HepG2 (cell line): ENCODE measurements around the gene HDAC4. TPM values are rescaled to one million over a fixed set of nuclear protein-coding genes. Genes with fewer than 3 reads are reported as not detected.

Experiments
- ATAC-seq: fragments of 200-7000 bp; cut with Tn5 transposase; 3 replicates; pipeline ENCODE4 v1.9.1; 2020; ENCODE audit warnings: mild to moderate bottlenecking, moderate library complexity
- BruUV-seq: library from RNA; stranded (reverse); fragments of 400-500 nt; replicated peaks from 2 replicates; lab custom pipeline; 2021; lab: Mats Ljungman, UMichigan
- CTCF ChIA-PET: fragments of 300-600 bp; formaldehyde crosslinking; extraction: SDS; loops from one replicate; lab custom pipeline; 2021; ENCODE audit warnings: low total read pairs, inconsistent platforms, low intra/inter-chr PET ratio; lab: Yijun Ruan, JAX
- POLR2A ChIA-PET: fragments of 350-600 bp; sonication (Branson Sonifier 250); formaldehyde crosslinking; loops from one replicate; lab custom pipeline; 2020; ENCODE audit warnings: antibody characterized with exemption, inconsistent platforms; lab: Yijun Ruan, JAX
- DNase-seq: peaks from one replicate; pipeline ENCODE4 v3.0.0-alpha.2; 2015; ENCODE audit warnings: low spot score
- FAIRE-seq: peaks from 3 replicates; lab custom pipeline; 2011; peaks lifted over from hg19 to GRCh38; lab: Jason Lieb, UNC
- H2AFZ ChIP-seq: one replicate; pipeline ENCODE4 v1.6.1; 2011; ENCODE audit warnings: low read length, inconsistent platforms
- H3K27ac ChIP-seq: fragments of 300-600 bp; 3 replicates; pipeline ENCODE4 v1.8.0; 2011; ENCODE audit warnings: mixed run types, mild to moderate bottlenecking, mixed read lengths, low read length, inconsistent platforms; ENCODE audit not compliant: insufficient read depth; ENCODE audit errors: extremely low read length
- H3K27me3 ChIP-seq, 2 experiments: fragments of 200-600 bp in 1 of 2; 2 replicates in 1 of 2; 3 replicates in 1 of 2; pipeline versions ENCODE4 v1.6.0 to v1.8.0; 2011; ENCODE audit warnings: low read length in 2 of 2, mild to moderate bottlenecking in 2 of 2, moderate library complexity in 2 of 2, inconsistent platforms in 1 of 2; ENCODE audit not compliant: insufficient read depth in 2 of 2, control insufficient read depth in 1 of 2
- H3K36me3 ChIP-seq, 2 experiments: fragments of 200-600 bp in 1 of 2; replicated peaks in 1 of 2; 2 replicates in 1 of 2; 3 replicates in 1 of 2; pipeline versions ENCODE4 v1.5.1 to v1.8.0; 2011; ENCODE audit warnings: low read length in 2 of 2, inconsistent platforms in 1 of 2; ENCODE audit not compliant: insufficient read depth in 2 of 2, control insufficient read depth in 1 of 2
- H3K4me1 ChIP-seq: 2 replicates; pipeline ENCODE4 v1.5.1; 2012; ENCODE audit warnings: low read length, inconsistent platforms; ENCODE audit not compliant: insufficient read depth
- H3K4me2 ChIP-seq: 2 replicates; pipeline ENCODE4 v1.6.0; 2011; ENCODE audit warnings: low read depth, low read length, inconsistent platforms
- H3K4me3 ChIP-seq, 3 experiments: fragments of 200-600 bp in 1 of 3; sonication (generic), shearing (Covaris generic) in 1 of 3; replicated peaks in 1 of 3; 2 replicates each; pipeline ENCODE4 v1.5.1; 2011 to 2016; ENCODE audit warnings: low read length in 3 of 3, inconsistent platforms in 2 of 3, low read depth in 2 of 3, mild to moderate bottlenecking in 2 of 3, control low read depth in 1 of 3, mixed read lengths in 1 of 3; ENCODE audit not compliant: insufficient read depth in 1 of 3
- H3K79me2 ChIP-seq: one replicate; pipeline ENCODE4 v1.6.1; 2011; ENCODE audit warnings: low read length, inconsistent platforms; ENCODE audit not compliant: insufficient read depth
- H3K9ac ChIP-seq: 2 replicates; pipeline ENCODE4 v1.6.0; 2011; ENCODE audit warnings: mild to moderate bottlenecking, low read depth, low read length, inconsistent platforms; ENCODE audit not compliant: insufficient read depth
- H3K9me3 ChIP-seq: 2 replicates; pipeline ENCODE4 v1.5.1; 2012; ENCODE audit warnings: mild to moderate bottlenecking, low read length
- H4K20me1 ChIP-seq: 2 replicates; pipeline ENCODE4 v1.6.0; 2011; ENCODE audit warnings: inconsistent platforms, mild to moderate bottlenecking, low read length, moderate library complexity; ENCODE audit not compliant: insufficient read depth
- ADNP ChIP-seq: sonication (generic); formaldehyde crosslinking; IDR thresholded peaks from 2 replicates; pipeline ENCODE4 v1.4.0; 2020; ENCODE audit warnings: missing genetic modification reagents
- FOSL2 ChIP-seq: sonication (generic); formaldehyde crosslinking; IDR thresholded peaks from 2 replicates; pipeline ENCODE4 v1.4.0; 2020; ENCODE audit warnings: missing genetic modification reagents
- FOXC1 ChIP-seq: sonication (generic); formaldehyde crosslinking; IDR thresholded peaks from 2 replicates; pipeline ENCODE4 v1.8.0; 2022; ENCODE audit warnings: mild to moderate bottlenecking, missing genetic modification reagents, borderline replicate concordance
- FOXP1 ChIP-seq, 2 experiments: fragments of 450-650 bp in 1 of 2; IDR thresholded peaks; 2 replicates each; pipeline ENCODE4 v1.6.1; 2017 to 2018; ENCODE audit warnings: antibody characterized with exemption in 1 of 2
- GPBP1L1 ChIP-seq: sonication (generic); formaldehyde crosslinking; IDR thresholded peaks from 2 replicates; pipeline ENCODE4 v1.5.0; 2020; ENCODE audit warnings: mild to moderate bottlenecking, missing genetic modification reagents
- ISL2 ChIP-seq: sonication (generic); formaldehyde crosslinking; IDR thresholded peaks from 2 replicates; pipeline ENCODE4 v1.5.0; 2020; ENCODE audit warnings: missing genetic modification reagents
- KLF13 ChIP-seq: sonication (generic); formaldehyde crosslinking; IDR thresholded peaks from 2 replicates; pipeline ENCODE4 v1.4.0; 2020; ENCODE audit warnings: mild to moderate bottlenecking, missing genetic modification reagents
- KMT2B ChIP-seq: IDR thresholded peaks from 2 replicates; pipeline ENCODE4 v1.6.1; 2016; ENCODE audit warnings: missing genetic modification reagents, missing compliant biosample characterization
- SMARCE1 ChIP-seq: fragments of 450-650 bp; IDR thresholded peaks from 2 replicates; pipeline ENCODE4 v1.6.1; 2017; ENCODE audit warnings: borderline replicate concordance
- SP140L ChIP-seq: sonication (generic); formaldehyde crosslinking; IDR thresholded peaks from 2 replicates; pipeline ENCODE4 v1.4.0; 2020; ENCODE audit warnings: missing genetic modification reagents, borderline replicate concordance
- ZBTB21 ChIP-seq: sonication (generic); formaldehyde crosslinking; IDR thresholded peaks from 2 replicates; pipeline ENCODE4 v1.4.0; 2020; ENCODE audit warnings: missing genetic modification reagents
- ZKSCAN1 ChIP-seq: fragments of 150-350 bp; IDR thresholded peaks from 2 replicates; pipeline ENCODE4 v1.6.1; 2014; ENCODE audit warnings: low read length
- ZKSCAN5 ChIP-seq: sonication (generic); formaldehyde crosslinking; IDR thresholded peaks from 2 replicates; pipeline ENCODE4 v1.5.1; 2020; ENCODE audit warnings: mild to moderate bottlenecking, missing genetic modification reagents
- ZNF121 ChIP-seq: sonication (generic); formaldehyde crosslinking; IDR thresholded peaks from 2 replicates; pipeline ENCODE4 v1.5.0; 2020; ENCODE audit warnings: mild to moderate bottlenecking, missing genetic modification reagents
- ZNF607 ChIP-seq: sonication (generic); formaldehyde crosslinking; IDR thresholded peaks from 2 replicates; pipeline ENCODE4 v1.5.1; 2020; ENCODE audit warnings: missing genetic modification reagents, mild to moderate bottlenecking, borderline replicate concordance
- ZNF678 ChIP-seq: sonication (generic); formaldehyde crosslinking; IDR thresholded peaks from 2 replicates; pipeline ENCODE4 v1.4.0; 2020; ENCODE audit warnings: mild to moderate bottlenecking, missing genetic modification reagents
- ZNF691 ChIP-seq: sonication (generic); formaldehyde crosslinking; IDR thresholded peaks from 2 replicates; pipeline ENCODE4 v1.4.0; 2020; ENCODE audit warnings: missing genetic modification reagents, low read depth, mild to moderate bottlenecking, borderline replicate concordance
- WGBS: methylation state at CpG from one replicate; pipeline ENCODE4 v1.1.6; 2017; ENCODE audit warnings: low lambda C conversion rate; 5-methylcytosine and 5-hydroxymethylcytosine counted together
- in situ Hi-C: cut with HindIII; loops from 2 replicates; pipeline ENCODE4 v1.10.0; 2017; ENCODE audit warnings: low pct_unique_long_range_greater_than_20kb; ENCODE audit not compliant: extremely low pct_ligation_motif_present
- intact Hi-C: fragments of 100-400 bp; cut with micrococcal nuclease; formaldehyde crosslinking; loops from one replicate; pipeline ENCODE4 v1.10.0; 2022; ENCODE audit not compliant: unreplicated experiment
- polyA plus RNA-seq, 8 experiments: library from polyadenylated mRNA; depleted of rRNA in 3 of 8; stranded (reverse) in 7 of 8; unstranded in 1 of 8; fragments of >200 nt; fragmentation: Illumina TruSeq in 4 of 8; extraction: Trizol in 4 of 8; gene quantifications; 2 replicates each; pipeline versions ENCODE4 v1.2.1 to v1.2.3, GENCODE V29; 2011 to 2016; ENCODE audit warnings: low read depth in 4 of 8, missing spikeins in 1 of 8, mixed read lengths in 1 of 8; ENCODE audit not compliant: insufficient read depth in 1 of 8
- total RNA-seq, 5 experiments: library from RNA; depleted of rRNA; stranded (reverse); fragments of >200 nt; fragmentation: Illumina TruSeq; extraction: Trizol; gene quantifications; 2 replicates each; pipeline ENCODE4 v1.2.3, GENCODE V29; 2016; ENCODE audit warnings: low read depth in 1 of 5
- TF ChIP-seq, protein P1 (sequence below): sonication (generic); formaldehyde crosslinking; IDR thresholded peaks from 2 replicates; pipeline ENCODE4 v1.5.0; 2020; ENCODE audit warnings: missing genetic modification reagents
- TF ChIP-seq, protein P2 (sequence below): IDR thresholded peaks from 2 replicates; pipeline ENCODE4 v1.6.1; 2016; ENCODE audit warnings: low read depth, control low read depth

Gene HDAC4
- total and polyA plus RNA-seq, 2 of the 13 experiments (the other 11 are each of a cell fraction or from before 2014, with no cell fraction given), result 10.1 to 11.5 TPM

GRCh38 chr2:239200646-239201530 is 199.9 kb downstream of the HDAC4 start:
- ATAC-seq, result no peak
- Histone ChIP-seq H3K36me3 (peaks cover 2 to 21% of the 10 kb centered on the region in 2 experiments; a peak in 2 of 5 replicates), H3K9me3 (no peaks in the 10 kb centered on the region), H3K79me2 (no peaks in the 10 kb centered on the region), H3K4me1 (no peaks in the 10 kb centered on the region), H4K20me1 (no peaks in the 10 kb centered on the region), H3K4me3 (no peak overlapping the region), H3K27ac (no peak overlapping the region), H3K27me3 (no peaks in the 10 kb centered on the region), H3K9ac (no peak overlapping the region), H2AFZ (no peak overlapping the region), H3K4me2 (no peak overlapping the region)
- DNase-seq, result no peak
- WGBS, result 92% methylated on average over 20 of the region's 20 CpGs
- TF ChIP-seq ISL2 (CRISPR knock-in tag) (no peak), ZNF691 (CRISPR knock-in tag) (no peak), ZNF607 (CRISPR knock-in tag) (no peak), ZNF678 (no peak), GPBP1L1 (CRISPR knock-in tag) (no peak), ADNP (CRISPR knock-in tag) (no peak), KLF13 (CRISPR knock-in tag) (no peak), ZKSCAN1 (no peak), FOXP1 (IDR thresholded peaks at IDR 0.05) (no peak), FOXP1 (CRISPR knock-in tag; IDR thresholded peaks at IDR 0.05) (no peak), FOXC1 (CRISPR knock-in tag) (no peak), KMT2B (CRISPR knock-in tag) (no peak), ZKSCAN5 (CRISPR knock-in tag) (no peak), SMARCE1 (no peak), ZBTB21 (no peak), ZNF121 (CRISPR knock-in tag) (no peak), FOSL2 (no peak), SP140L (CRISPR knock-in tag) (no peak)
- TF ChIP-seq, protein P1, sequence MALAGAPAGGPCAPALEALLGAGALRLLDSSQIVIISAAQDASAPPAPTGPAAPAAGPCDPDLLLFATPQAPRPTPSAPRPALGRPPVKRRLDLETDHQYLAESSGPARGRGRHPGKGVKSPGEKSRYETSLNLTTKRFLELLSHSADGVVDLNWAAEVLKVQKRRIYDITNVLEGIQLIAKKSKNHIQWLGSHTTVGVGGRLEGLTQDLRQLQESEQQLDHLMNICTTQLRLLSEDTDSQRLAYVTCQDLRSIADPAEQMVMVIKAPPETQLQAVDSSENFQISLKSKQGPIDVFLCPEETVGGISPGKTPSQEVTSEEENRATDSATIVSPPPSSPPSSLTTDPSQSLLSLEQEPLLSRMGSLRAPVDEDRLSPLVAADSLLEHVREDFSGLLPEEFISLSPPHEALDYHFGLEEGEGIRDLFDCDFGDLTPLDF (CRISPR knock-in tag), result no peak
- TF ChIP-seq, protein P2, sequence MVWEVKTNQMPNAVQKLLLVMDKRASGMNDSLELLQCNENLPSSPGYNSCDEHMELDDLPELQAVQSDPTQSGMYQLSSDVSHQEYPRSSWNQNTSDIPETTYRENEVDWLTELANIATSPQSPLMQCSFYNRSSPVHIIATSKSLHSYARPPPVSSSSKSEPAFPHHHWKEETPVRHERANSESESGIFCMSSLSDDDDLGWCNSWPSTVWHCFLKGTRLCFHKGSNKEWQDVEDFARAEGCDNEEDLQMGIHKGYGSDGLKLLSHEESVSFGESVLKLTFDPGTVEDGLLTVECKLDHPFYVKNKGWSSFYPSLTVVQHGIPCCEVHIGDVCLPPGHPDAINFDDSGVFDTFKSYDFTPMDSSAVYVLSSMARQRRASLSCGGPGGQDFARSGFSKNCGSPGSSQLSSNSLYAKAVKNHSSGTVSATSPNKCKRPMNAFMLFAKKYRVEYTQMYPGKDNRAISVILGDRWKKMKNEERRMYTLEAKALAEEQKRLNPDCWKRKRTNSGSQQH, result no peak
- ChIA-PET POLR2A (no interaction called here), CTCF (no interaction called here)
- FAIRE-seq, result no peak
- BruUV-seq, result no TSS peak
- intact Hi-C loops (loop anchor here (10.0 kb wide), 1 partner anchor 1784 kb away; no protein-coding TSS in a partner anchor), in situ Hi-C loops (no loop called here)
